ENCODE measurements around the gene SNX33.
"Not testable (repeated sequence)": the region's sequence is repeated elsewhere in the genome, so short reads cannot be mapped to it uniquely, and the experiment has no call there.

SNX33 gene

GRCh38 chr15:75683646-75684312 is 36.1 kb downstream of the SNX33 start:
- DNase-seq (ENCODE audit: low spot score) = peak; percentile 87

- no peak for DNase-seq (ENCODE audit: low spot score)
These were observed 36.9 kb downstream of the SNX33 start for GRCh38 chr15:75684648-75685047.

GRCh38 chr15:75685195-75685594 is 37.5 kb downstream of the SNX33 start:
- no peak for DNase-seq (ENCODE audit: low spot score)

- DNase-seq (ENCODE audit: low spot score) = peak; percentile 80
These were observed 38.5 kb downstream of the SNX33 start for GRCh38 chr15:75686212-75686642.

- DNase-seq (ENCODE audit: low spot score) = no peak
These were observed 40.0 kb downstream of the SNX33 start for GRCh38 chr15:75687486-75688277.

GRCh38 chr15:75688278-75688557 is 40.5 kb downstream of the SNX33 start:
- DNase-seq (ENCODE audit: low spot score) = no peak

- DNase-seq (ENCODE audit: low spot score) = no peak
These were observed 41.1 kb downstream of the SNX33 start for GRCh38 chr15:75688831-75689230.

GRCh38 chr15:75689429-75689828 is 41.7 kb downstream of the SNX33 start:
- not testable (repeated sequence) for DNase-seq (ENCODE audit: low spot score)

- not testable (repeated sequence) for DNase-seq (ENCODE audit: low spot score)
These were observed 44.6 kb downstream of the SNX33 start for GRCh38 chr15:75692311-75692710.

GRCh38 chr15:75693028-75693427 is 45.3 kb downstream of the SNX33 start:
- not testable (repeated sequence) for DNase-seq (ENCODE audit: low spot score)

- DNase-seq (ENCODE audit: low spot score) = no peak
These were observed 46.0 kb downstream of the SNX33 start for GRCh38 chr15:75693501-75694240.

GRCh38 chr15:75694241-75695182 is 46.8 kb downstream of the SNX33 start:
- peak; percentile 91 for DNase-seq (ENCODE audit: low spot score)

GRCh38 chr15:75695220-75695619 is 47.5 kb downstream of the SNX33 start:
- DNase-seq (ENCODE audit: low spot score) = no peak

GRCh38 chr15:75695634-75696310 is 48.1 kb downstream of the SNX33 start:
- no peak for DNase-seq (ENCODE audit: low spot score)

GRCh38 chr15:75696311-75696720 is 48.6 kb downstream of the SNX33 start:
- DNase-seq (ENCODE audit: low spot score) = no peak

- DNase-seq (ENCODE audit: low spot score) = no peak
These were observed 49.1 kb downstream of the SNX33 start for GRCh38 chr15:75696854-75697259.

GRCh38 chr15:75697523-75697922 is 49.8 kb downstream of the SNX33 start:
- no peak for DNase-seq (ENCODE audit: low spot score)

GRCh38 chr15:75697974-75698747 is 50.4 kb downstream of the SNX33 start:
- not testable (repeated sequence) for DNase-seq (ENCODE audit: low spot score)

GRCh38 chr15:75699517-75699916 is 51.8 kb downstream of the SNX33 start:
- DNase-seq (ENCODE audit: low spot score) = not testable (repeated sequence)

Measured in D341Med (cell line).